NK-92 treated with Interleukin-12 subunit alpha and Interleukin-12 subunit beta, amount 100 ng/mL, for 24 hours (cell line): ENCODE data around the gene RHBDL1.
"Not testable (repeated sequence)": the region's sequence is repeated elsewhere in the genome, so short reads cannot be mapped to it uniquely, and the experiment has no call there.

Source experiments
- DNase-seq: peaks from one replicate; lab custom pipeline; 2025; lab: John Stamatoyannopoulos, UW

Gene RHBDL1

DNA sequence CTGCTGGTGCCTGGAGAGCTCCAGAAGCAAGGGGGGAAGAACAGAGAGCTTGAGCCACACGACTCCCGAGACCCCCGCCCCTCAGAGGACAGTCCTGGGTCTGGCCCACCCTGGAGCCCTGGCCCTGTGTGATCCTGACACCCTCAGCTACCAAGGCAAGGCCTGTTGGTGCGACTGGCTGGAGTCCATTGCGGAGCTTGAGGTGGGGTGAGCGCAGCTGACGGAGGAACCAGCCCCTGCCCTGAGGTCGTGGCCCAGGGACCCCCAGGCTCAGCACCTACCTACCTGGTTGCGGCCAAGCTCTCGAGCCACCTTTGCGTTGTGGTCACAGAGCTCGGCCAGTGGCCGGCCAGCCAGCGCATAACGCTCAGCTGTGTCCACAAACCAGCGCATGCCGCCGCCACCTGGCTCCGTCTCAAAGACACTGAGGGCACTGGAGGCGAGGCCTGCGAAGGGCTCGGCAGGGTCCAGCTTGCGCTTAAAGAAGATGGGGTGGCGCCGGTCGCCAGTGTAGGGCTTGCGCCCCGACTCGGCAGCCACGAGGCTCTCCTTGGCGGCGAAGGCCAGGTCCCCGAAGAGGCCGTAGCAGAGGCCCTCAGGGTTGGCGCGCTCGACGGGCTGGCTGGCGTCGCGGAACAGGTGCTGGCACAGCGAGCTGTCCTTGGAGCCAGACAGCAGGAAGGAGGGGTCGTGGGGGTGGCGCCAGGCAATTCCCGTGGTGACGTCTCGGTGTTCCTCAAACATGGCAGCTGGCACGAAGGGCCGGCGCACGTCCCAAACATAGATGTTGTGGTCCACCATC lies 11.2 kb downstream of the RHBDL1 start:
- no peak for DNase-seq

DNA sequence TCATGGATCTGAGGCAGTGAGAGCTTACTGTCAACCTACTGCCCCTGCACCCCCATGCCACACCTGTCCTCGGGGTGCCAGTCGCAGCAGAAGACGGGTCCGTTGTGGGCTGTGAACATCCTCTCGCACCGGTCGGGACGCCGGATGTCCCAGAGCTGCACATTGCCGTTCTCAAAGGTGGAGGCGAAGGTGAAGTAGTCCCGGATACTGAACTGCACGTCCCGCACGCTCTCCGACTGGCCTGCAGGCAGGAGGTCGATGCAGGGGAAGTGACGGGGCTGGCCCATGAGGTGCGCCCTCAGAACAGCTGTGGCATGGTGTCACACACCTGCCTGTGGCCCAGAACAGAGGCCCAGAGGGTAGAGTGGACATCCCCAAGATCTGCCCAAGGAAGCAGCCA lies 12.0 kb downstream of the RHBDL1 start:
- DNase-seq = no peak

DNA sequence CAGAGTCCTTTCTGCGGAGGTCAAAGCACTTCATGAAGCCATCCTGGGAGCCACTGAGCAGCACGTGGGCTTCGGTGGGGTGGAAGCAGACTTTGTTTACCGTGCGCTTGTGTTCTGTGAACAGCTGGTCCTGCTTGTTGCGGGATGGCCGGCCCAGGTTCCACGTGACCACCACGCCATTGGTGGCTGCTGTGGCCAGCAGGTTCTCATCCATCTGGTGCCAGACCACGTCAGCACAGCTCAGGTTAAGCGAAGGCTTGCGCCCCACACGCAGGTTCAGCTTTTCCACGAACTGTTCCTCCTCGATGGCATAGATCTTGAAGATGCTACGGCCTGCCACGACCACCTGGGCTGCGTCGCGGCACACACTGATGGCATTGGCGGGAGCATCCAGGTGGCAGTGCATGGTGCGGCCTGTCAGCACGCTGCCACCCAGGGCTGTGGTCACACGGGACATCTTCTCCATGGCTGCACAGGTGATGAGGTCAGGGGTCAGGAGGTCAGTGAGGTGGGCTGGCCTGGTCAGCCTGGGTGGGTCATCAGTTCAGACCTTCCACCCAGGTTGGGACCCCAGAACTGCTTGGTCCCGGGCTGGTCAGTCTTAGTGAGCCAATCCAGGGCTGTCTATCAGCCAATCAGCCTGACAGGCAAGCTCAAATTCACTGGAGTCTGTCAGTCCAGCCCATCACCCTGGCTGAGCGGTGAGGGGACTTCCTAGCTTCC lies 13.9 kb downstream of the RHBDL1 start:
- no peak for DNase-seq

DNA sequence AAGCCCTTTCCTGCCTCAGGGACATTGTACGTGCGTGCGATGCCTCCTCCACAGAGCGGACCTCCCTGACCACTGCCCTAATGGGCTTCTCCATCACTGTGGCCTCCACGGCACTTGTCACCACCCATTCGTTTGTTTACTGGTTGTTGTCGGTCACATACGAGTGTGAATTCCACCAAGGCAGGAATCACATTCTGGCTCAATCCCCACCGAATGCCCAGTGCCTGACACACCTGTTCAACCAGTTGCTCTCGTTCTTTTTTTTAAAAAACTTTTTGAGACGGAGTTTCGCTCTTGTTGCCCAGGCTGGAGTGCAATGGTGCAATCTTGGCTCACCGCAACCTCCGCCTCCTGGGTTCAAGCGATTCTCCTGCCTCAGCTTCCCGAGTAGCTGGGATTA lies 15.8 kb downstream of the RHBDL1 start:
- DNase-seq = not testable (repeated sequence)

DNA sequence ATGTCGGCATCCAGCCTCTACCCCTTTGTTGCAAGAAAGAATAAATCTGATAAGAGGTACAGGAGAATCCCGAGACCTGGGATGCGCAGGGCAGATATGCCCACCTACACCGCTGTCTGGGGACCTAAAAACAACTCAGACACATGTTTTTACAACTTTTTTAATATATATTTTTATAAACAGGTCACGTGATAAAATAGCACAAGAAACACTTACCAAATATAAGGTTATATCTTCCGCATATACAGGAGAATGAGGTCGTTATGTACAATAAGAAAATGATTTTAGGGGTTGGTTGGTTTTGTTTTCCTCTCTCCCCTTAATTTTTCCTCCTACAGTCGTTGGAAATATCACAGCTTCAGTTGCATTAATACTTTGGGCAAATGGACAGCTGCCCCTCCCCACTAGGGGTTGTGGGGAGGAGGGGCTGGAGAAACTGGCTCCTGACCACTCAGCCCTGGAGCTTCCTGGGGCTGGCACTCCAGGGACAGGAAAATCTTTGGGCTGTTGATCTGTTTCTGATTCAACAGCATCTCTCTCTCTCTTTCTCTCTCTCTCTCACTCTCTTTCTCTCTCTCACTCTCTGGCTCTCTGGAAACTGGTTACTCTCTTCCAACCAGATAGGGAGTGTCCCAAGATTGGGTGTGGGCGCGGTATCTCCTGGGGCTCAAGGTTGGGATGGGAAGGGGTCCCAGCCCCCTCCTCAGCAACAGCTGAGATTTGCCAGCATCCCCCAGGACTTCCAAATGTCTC lies 17.1 kb downstream of the RHBDL1 start:
- DNase-seq = no peak

DNA sequence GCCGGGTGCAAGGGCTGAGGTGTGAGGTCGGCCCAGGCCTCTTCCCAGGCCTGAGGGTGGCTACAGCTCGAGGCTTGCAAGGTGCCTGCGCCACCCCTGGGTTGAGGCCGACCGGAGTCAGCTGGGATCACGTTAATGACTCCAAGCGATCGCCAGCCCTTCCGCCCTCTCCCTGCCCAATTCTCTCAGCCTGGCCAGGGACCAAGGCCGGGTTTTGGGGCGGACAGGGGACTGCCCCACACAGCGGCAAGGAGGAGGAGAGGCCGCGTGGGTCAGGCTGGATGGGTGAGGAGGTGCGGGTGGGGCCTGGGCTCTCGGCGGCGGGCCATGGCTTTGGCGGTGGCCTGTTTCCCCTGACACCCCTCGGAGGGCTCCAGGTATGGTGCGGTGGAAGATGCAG lies 17.9 kb downstream of the RHBDL1 start:
- no peak for DNase-seq

DNA sequence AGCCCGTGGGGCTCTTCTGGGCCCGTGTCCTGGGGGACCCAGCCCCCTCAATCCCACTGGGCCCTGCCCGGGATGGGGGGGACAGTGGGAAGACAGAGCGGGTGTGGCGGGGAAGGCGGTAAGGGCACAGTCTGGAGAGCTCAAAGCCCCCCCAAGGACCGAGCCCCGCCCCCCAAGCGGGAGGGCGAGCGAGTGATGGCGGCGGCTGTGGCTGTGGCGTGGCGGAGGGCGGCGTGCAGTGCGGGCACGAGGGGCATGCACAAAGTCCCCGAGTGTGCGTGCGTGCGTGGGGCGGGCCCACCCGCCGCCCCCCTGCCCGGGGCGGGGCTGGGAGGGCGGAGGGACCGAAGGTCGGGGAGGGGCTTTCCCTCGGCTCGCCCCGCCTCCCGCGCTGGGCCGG lies 18.3 kb downstream of the RHBDL1 start:
- no peak for DNase-seq

DNA sequence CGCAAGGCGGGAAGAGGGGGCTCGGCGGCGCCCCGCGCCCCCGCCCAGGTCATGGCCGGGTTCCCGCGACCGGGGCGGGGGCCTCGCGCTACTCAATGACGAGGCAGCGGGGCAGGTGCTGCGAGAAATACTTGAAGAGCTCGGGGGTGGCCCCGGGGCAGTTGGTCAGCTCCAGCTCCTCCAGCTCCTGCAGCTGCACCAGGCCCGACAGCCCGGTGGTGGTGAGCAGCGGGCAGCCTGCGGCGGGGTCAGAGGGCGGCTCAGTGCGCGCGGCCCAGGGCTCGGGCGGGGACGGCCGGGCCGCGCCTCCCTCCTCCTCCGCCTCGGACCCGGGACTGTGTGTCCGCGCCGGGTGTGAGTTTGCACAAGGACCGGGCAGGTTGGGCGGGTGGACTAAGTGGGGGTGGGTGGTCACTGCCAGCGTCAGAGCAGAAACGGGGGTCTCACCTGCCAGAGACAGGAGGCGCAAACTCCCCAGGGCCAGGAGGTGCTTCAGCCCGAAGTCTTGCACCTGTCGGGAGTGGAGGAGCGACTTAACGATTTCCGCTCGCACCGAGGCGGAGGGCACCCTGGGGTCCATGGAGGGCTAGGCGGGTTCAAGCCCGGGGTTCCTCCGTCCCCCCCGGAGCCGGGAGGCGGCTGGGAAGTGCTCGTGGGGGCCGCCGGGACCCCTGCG lies 18.9 kb downstream of the RHBDL1 start:
- DNase-seq = no peak

DNA sequence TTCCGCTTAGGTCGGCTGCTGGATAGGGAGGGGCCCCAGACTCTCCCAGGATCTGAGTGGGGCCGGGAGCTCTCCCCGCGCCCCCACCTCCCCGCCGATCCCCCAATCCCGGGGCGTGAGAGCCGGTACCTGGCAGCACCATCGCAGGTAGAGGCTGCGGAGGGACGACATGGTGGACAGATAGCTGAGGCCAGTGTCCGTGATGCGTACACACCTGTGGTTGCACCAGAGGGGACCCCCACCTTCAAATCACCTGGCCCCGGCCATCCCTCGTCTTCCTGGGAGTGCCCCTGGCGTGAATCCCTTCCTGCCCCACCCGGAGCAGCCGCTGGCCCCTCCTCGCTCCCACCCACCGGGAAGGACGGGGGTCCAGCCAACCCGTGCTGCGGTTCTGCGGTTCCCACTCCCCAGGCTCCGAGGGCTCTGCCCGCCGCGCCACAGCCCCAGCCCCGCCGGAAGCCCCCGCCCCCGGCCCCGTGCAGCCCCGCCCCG lies 19.4 kb downstream of the RHBDL1 start:
- DNase-seq = no peak

DNA sequence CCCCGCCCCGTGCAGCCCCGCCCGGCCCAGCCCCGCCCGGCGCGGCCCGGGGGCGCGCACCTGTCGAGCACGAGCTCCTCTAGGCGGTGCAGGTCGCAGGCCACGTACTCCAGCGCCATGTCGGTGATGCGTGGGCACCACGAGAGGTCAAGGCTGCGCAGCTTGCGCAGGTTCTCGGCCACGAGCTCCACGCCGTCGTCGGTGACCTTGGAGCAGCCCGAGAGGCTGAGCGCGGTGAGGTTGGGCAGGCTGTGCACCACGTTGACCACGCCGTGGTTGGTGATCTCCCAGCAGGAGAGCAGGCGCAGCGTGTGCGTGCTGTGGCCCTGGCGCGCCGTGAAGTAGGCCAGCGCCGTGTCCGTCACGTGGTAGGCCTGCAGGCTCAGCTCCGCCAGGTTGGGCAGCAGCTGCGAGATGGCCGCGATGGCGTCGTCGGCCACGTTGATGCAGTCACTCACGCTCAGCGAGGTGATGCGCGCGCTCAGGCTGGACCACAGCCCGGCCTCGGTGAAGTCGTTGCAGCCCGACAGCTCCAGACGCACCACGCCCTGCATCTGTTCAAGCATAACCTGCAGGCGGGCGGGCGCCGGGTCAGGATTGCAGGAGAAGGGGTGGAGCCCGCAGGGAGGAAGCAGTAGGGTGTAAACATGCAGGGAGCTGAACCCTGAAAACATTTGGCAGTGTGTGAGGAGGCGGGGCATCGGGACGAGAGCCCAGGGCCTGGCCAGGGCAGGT lies 20.1 kb downstream of the RHBDL1 start:
- DNase-seq = no peak

DNA sequence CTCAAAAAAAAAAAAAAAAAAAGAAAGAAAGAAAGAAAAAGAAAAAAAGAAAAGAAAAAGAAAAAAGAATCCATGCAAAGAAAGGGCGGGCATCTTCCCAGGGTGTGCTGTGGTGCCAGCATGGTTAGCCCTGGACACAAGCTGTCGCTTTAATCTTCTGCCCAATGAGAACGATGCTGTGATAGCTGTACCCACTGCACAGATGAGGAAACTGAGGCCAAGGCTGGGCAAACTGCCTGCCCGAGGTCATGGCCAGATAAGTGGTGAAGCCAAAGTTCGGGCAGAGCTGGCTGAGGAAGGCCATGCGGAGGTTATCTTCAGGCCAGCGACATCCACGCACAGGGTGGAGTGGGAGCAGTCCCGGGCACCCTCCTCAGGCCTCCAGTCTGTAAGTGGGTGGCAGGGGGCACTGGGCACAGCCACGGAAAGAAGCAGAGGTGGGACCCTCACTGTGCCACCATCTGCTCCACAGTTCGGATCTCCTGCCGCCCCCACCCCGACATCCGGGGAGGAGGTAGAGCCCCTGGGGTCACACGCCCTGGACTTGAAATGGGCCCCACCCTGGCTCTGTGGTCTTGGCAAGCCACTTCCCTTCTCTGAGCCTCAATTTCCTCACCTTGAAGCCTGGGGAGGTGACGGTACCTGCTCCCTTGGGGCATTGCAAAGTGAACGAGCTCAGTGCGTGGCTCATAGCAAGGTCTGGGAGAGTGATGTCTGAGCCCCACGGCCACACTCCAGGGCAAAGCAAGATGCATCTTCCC lies 23.6 kb downstream of the RHBDL1 start:
- no peak for DNase-seq

DNA sequence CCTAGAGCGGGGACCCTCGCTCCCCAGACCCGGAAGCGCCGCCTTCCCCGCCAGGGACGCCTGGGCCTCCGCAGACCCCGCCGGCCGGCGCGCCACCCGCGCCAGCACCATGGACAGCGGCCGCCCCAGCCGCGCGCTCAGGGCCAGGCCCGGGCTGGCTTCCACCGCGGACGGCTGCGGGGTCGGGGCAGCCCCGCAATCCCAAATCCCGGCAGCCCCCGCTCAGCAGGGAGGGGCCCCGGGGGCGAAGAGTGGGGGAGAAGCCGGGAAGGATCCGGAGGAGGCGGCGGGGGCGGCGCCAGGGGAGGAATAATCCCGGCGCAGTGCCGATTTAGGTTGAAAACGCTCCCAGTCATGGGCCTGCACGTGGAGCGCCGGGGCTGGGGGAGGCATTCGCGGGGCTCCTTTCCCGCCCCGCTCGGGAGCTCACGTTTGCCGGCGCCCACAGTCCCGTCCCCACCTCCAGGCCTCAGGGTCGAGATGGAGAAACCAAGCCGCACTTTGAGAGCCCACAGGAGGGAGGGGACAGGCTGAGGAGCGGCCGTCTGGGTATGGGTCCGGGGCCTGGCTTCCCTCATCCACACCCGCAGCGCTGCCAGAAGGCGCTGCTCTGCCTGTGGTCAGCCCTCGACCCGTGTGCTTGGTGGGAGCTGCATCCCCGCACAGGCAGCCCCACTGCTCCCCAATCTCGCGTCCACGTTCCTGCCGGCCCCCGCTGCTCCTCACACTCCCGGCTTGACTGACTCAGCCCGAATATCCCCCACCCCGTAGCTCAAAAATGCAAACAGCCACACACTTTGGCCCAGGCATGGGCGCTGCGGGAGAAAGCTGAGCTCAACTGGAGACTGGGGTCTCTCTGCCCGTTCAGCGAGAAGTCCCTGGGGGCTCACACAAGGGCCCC lies 25.5 kb downstream of the RHBDL1 start:
- no peak for DNase-seq

DNA sequence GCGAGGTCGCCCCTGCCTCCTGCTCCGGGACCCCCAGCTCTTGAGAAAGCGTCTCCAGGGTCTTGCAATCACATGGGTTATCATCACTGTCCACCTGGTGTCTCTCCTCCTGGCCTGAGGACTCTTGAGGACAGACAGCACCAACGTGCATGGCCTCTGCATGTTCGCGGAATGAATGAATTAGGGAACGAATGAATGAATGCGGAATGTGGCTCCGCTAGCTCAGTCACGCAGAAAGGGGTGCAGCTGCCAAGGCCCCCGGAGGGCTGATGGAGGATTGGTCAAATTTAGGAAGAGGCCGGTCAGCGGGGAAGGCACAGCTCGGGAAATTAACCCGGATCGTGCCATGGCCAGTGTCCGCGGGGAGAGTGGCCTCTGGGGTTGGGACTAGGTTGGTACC lies 26.9 kb downstream of the RHBDL1 start:
- no peak for DNase-seq

DNA sequence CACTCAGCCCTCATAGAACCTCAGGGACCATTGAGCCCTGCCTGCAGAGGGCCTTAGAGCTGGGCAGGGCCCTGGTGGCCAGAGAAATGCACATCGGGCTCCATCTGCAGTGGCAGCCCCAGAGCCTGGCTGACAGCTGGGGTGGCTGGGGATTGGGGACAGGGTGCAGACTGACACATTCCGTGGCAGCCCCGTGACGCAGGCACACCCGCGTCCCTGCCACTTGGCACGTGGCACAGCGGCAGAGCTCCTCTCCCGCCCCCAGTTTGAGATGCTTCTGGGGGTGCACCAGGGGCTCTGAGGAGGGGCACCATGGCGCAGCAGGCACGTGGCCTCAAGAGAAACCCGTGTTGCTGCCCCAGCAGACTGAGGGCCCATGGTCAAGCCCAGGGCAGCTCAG lies 27.9 kb downstream of the RHBDL1 start:
- DNase-seq = no peak

DNA sequence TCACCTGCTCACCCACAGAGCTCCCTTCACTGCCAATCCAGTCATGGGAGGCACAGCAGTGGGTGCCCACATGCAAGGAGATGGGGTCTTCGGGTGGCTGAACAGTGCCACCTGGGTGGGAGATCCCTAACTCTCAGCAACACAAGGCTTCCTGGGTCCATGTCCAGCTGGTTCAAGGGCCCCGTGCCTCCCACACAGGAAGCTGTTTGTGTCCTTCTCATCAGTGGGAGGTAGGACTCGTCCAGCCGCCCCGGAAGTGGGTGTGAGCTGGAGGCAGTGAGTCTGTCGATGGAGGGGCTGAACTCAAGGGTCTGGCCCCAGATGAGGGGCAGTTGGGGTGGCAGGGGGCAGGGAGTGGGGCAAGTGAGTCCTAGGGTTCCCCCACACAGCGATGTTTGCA lies 28.6 kb downstream of the RHBDL1 start:
- no peak for DNase-seq

DNA sequence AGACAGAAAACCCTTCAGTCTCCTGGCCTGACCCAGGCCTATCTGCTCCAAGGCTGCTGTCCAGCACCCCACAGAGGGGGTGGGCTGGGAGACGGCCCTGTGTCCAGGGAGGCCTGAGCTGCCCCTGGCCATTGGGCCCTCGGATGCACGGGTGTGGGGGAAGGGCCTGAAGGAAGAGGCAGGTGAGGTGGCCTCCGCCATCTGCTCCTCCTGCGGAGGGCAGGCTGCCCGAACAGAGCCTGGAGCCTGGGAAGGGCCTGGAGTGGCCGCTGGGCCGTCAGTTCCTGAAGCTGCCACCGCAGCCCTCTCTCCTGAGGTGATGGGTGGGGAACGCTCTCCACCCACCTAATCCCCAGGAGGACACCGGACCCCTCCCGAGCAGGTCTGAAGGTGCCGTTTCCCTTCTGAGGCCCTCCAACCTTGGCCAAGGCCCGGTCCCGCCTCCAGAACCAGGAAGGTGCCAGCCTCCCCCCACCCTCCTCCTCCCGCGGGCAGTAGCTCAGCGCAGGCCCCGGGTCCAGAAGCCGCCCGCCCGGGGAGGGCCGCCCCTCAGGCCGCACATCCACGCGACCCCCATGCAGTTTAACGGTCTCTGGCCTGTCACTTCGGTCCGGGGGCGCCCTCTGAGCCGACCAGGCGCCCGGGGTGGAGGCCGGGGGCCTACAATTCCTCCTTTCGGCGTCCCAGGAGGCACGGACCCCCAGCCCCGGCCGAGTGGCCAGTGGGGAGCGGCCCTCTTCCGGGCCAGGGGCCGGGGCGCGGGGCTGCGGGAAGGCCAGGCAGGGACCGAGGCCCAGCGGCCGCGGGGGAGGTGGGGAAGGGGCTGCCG lies 29.3 kb downstream of the RHBDL1 start:
- no peak for DNase-seq

DNA sequence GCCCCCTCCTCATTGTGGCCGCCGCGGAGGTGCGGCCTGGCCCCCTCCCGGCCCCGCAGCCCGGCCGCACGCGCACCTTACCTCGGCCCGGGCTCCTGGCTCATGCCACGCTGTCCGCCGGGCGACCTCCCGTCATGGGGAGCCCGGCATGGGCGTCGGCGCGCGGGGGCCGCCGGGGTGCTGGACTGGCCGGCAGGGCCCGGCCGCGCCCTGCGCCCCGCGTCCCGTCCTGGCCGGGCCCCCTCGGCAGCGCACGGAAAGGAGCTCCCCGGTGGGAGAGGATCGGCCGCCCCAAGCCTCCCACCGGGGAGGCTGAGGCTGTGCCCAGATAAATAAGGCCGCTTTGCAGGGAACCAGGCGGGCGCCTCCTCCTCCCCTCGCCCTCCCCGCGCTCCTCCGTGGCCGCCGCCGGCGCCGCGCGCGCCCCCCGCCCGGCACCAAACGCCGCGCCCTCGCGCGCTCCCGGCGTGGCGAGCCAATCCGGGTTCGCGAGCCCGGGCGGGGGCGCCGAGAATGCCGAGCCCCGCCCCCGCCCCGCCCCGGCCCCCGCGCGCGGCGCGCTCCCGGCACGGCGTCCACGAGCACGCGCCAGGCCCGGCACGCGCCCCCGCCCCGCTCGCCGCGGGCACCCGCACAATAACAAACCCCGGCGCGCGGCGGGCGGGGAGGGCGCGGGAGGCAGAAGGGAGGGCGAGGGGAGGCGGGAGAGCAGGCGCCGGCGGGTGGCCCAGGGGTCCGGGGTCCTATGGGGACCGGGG lies 30.1 kb downstream of the RHBDL1 start, which contains the start of gene FBXL16:
FBXL16 (minus strand) TSS at position 371 of the 758 bp plus-strand sequence. CDS start 8,396 bp downstream, outside the sequence.
- no peak for DNase-seq
